ENCODE results near the gene SMARCA2. TPM values are rescaled to one million over a fixed set of nuclear protein-coding genes. Genes with fewer than 3 reads are reported as not detected.

Gene SMARCA2
- total RNA-seq, 1 donor from 2014 or later: 84.9 TPM

DNA sequence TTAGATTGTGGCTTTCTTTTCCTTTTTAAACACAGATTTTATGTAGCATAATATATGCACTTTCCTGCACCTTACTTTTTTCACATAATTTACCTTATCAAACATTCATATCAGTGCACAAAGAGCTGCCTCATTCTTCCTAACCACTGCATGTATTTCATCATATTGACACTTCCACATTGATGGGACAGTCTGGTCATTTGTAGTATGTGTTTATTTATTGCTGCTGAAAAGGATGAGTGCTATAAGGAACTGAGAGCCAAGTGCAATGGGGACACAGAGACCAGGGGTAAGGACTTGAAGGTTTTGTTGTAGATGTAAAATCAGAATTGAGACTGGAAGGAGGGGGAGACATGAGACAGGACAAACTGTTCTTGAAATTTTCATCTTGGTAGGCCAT lies 193.8 kb downstream of the SMARCA2 start:
- DNase-seq (ENCODE audit: low read depth in 2 of 2): no peak

- peak in 1 of 2 donors; percentile 53 for DNase-seq (ENCODE audit: low read depth in 2 of 2)
Observed at GRCh38 chr9:2209400-2209799, 194.3 kb downstream of the SMARCA2 start.

DNA sequence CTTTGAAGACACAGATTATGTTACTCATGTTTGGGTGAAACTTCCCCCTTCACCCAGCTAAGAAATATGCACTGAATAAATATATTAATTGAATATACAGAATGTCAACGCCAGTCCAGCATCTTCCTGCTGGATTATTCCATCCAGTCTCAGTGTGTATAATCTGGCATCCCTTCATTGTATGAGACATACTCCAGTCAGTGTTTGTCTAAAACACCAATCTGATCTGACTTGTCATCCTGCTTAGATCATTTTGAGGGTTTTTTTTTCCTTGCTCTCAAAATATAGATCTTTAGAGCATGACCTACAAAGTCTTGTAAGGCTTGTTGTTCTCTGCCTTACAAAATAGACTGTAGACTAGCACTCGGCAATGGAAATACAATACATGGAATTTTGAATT lies 195.1 kb downstream of the SMARCA2 start:
- peak in 1 of 2 donors; percentile 47 for DNase-seq (ENCODE audit: low read depth in 2 of 2)

DNA sequence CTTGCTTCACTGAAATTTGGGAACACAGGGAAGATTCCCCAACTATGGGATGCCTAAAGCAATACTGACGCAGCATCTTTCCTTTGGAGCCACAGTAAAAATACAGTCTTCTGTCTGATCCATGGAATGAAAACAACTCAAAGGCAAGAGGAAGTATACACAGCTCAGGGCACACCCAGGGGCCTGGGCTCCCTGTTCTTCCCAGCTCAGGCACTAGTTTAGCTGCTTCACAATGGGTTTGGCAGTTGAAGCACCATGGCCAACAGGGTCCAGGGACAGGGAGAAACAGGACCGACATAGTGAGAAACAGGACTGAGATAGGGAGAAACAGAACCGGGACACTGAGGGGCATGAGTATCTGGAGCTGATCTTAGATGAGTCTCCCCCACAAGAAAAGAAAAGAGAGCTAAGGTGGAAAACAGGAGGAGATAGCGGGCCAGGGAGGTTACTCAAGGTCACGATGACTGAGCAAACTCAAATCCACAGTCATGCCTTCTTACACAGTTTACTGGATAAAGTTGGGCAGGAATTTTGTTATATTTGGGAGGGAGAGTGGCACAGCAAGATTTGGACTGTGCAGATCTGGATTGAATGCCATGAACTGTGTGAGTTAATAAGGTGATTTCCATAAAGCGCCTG lies 198.8 kb downstream of the SMARCA2 start:
- DNase-seq (ENCODE audit: low read depth in 2 of 2): no peak

GRCh38 chr9:2214707-2215106 lies 199.6 kb downstream of the SMARCA2 start:
- no peak for DNase-seq (ENCODE audit: low read depth in 2 of 2)

- no peak for DNase-seq (ENCODE audit: low read depth in 2 of 2)
Observed at GRCh38 chr9:2215921-2216441, 200.8 kb downstream of the SMARCA2 start.

- no peak for DNase-seq (ENCODE audit: low read depth in 2 of 2)
Observed at GRCh38 chr9:2216591-2216990, 201.4 kb downstream of the SMARCA2 start.

DNA sequence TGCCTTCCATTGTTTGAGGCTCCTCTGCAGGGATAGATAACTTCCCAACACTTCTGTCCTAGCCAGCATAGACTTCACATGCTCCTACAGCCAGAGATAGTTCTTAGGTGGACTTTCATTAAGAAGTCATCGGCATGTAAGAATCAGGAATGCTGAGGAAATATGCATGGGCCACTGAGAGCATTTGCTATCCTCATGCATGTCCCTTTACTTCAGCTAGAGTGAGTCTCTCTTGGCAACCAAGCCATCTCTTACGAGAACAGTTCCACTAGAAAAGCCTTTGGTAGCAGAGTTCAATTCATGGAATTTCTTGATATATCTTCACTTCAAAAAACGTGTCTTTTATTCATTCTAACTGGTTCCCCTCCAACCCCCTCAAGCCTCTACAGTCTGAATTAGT lies 202.4 kb downstream of the SMARCA2 start:
- no peak for DNase-seq (ENCODE audit: low read depth in 2 of 2)

DNA sequence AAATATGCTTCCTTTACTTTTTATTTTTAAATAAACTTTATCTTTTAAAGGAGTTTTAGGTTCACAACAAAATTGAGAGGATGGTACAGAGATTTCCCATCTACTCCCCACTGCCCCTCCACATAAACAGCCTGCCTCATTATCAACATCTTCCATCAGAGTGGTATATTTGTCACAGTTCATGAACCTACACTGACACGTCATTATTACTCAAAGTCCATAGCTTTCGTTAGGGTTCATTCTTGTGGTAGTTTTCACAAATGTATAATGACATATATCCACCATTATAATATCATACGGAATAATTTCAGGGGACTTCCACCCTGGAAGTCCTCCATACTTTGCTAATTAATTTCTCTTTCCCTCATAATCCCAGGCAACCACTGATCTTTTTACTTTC lies 204.9 kb downstream of the SMARCA2 start:
- DNase-seq (ENCODE audit: low read depth in 2 of 2): peak in 1 of 2 donors; percentile 27

GRCh38 chr9:2227144-2227867 lies 212.2 kb downstream of the SMARCA2 start:
- DNase-seq (ENCODE audit: low read depth in 2 of 2): peak in 1 of 2 donors; percentile 70

DNA sequence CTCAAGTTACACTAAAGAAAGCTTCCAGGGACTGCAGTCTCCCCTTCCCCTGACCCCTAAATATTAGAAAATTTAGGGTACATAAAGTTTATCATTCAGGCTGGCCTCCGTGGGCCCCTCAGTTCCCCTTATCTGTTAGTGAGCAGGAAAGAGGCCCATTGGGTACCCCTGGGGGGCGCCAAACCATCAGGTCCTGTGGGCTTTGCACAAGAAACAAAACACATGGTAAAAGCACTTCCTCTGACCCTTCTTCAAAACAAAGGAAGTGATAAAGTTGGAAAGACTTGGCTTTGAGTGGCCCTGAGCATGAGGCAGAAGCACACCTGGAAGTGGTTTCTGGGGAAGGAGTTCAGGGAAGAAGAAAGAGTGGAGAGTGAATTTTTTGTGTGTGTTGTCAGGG lies 213.0 kb downstream of the SMARCA2 start:
- DNase-seq (ENCODE audit: low read depth in 2 of 2): peak in 1 of 2 donors; percentile 44

DNA sequence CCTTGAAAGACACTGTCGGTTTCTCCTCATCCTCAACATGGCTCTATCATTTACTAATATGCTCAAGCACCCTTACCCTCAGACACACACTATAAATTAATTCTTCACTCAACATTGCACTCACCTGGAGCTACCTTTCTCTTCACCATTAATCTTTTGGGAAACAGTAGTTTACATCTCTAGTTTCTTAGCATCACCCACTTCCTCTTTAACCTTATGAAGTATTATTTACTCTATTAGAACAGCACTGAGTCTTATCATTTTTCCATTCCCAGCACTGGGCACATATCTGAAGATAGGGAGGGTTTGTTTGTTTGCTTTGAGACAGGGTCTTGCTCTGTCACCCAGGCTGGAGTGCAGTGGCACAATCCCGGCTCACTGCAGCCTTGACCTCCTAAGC lies 213.5 kb downstream of the SMARCA2 start:
- no peak for DNase-seq (ENCODE audit: low read depth in 2 of 2)

- peak in 1 of 2 donors; percentile 46 for DNase-seq (ENCODE audit: low read depth in 2 of 2)
Observed at GRCh38 chr9:2229109-2229721, 214.1 kb downstream of the SMARCA2 start.

DNA sequence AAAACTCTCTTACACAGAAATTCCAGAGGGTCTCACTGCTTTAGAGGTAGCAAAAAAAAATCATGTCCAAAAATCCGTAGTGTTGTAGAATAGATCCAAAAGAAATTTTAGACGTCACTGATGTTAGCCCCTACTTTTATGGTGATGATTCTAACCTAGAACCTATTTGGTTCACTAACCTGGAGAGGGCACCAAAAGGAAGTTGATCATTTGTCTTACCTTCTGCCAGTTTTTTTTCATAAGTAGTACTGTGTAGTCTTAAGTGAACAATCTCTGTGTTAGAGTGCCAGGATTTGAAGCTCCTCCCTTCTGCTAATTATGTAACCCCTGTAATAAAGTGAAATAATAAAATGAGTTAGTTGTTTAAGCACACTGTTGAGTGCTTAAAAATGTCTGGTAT lies 215.2 kb downstream of the SMARCA2 start:
- no peak for DNase-seq (ENCODE audit: low read depth in 2 of 2)

DNA sequence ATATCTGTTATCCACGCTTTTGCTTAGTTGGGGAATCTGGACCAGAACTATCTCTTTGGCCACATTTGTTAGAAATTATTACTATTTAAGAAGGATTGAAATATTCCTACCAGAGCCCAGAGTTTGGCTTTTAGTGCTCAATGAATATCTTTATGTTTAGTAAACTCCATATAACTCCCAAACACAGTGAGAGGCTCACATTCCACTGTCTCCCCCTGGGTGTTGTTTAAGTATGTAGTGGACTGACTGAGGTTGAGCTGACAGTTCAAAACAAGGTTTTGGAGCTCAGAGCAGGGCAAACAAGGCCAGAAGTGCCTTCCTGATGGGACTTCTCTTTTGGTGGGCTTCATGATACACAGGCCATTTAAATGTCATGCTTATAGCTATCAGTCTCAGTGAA lies 216.0 kb downstream of the SMARCA2 start:
- DNase-seq (ENCODE audit: low read depth in 2 of 2): no peak

- no peak for DNase-seq (ENCODE audit: low read depth in 2 of 2)
Observed at GRCh38 chr9:2231829-2232228, 216.7 kb downstream of the SMARCA2 start.

GRCh38 chr9:2233274-2233673 lies 218.1 kb downstream of the SMARCA2 start:
- no peak for DNase-seq (ENCODE audit: low read depth in 2 of 2)

- DNase-seq (ENCODE audit: low read depth in 2 of 2): no peak
Observed at GRCh38 chr9:2234371-2234893, 219.3 kb downstream of the SMARCA2 start.

GRCh38 chr9:2235623-2236022 lies 220.5 kb downstream of the SMARCA2 start:
- no peak for DNase-seq (ENCODE audit: low read depth in 2 of 2)

DNA sequence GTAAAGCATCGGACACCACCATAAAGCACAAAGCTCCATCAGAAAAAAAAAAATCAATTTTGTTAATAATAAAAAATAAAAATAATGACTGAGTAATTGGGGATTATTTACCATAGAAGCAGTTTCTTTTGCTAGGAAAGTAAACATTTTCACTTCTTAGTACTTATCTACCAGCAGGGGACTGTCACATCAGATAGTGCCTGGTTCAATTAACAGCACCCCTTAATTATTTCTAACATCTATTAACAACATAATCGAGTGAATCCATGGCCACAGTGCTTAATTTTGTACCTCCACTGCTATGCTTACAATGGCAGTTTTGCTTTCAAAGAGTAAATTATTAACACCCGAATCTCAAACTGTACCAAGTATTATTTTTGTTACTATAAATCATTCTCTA lies 221.7 kb downstream of the SMARCA2 start:
- no peak for DNase-seq (ENCODE audit: low read depth in 2 of 2)

GRCh38 chr9:2241461-2241835 lies 226.3 kb downstream of the SMARCA2 start:
- peak; percentile 86 to 89 for DNase-seq (ENCODE audit: low read depth in 2 of 2)
